Mucosa of stomach (tissue), 1 donor: ENCODE data around the gene COL27A1.

Experiments used
- H3K27me3 ChIP-seq: one replicate; pipeline ENCODE4 v1.7.0; 2013; ENCODE audit warnings: mild to moderate bottlenecking, low read length; ENCODE audit not compliant: control insufficient read depth, insufficient read depth
- H3K36me3 ChIP-seq: one replicate; pipeline ENCODE4 v1.7.0; 2013; ENCODE audit warnings: low read length; ENCODE audit not compliant: control insufficient read depth, insufficient read depth
- H3K4me1 ChIP-seq: one replicate; pipeline ENCODE4 v1.7.0; 2013; ENCODE audit warnings: mild to moderate bottlenecking, low read length; ENCODE audit not compliant: control insufficient read depth, insufficient read depth
- H3K4me3 ChIP-seq: one replicate; pipeline ENCODE4 v1.7.0; 2013; ENCODE audit warnings: low read length
- H3K9ac ChIP-seq: one replicate; pipeline ENCODE4 v1.7.0; 2013; ENCODE audit warnings: mild to moderate bottlenecking, low read length, moderate library complexity
- H3K9me3 ChIP-seq: one replicate; pipeline ENCODE4 v1.7.0; 2013; ENCODE audit warnings: mild to moderate bottlenecking, low read length, moderate library complexity; ENCODE audit not compliant: control insufficient read depth
- donor health status: Pancreatic carcinoma.

The COL27A1 gene

DNA sequence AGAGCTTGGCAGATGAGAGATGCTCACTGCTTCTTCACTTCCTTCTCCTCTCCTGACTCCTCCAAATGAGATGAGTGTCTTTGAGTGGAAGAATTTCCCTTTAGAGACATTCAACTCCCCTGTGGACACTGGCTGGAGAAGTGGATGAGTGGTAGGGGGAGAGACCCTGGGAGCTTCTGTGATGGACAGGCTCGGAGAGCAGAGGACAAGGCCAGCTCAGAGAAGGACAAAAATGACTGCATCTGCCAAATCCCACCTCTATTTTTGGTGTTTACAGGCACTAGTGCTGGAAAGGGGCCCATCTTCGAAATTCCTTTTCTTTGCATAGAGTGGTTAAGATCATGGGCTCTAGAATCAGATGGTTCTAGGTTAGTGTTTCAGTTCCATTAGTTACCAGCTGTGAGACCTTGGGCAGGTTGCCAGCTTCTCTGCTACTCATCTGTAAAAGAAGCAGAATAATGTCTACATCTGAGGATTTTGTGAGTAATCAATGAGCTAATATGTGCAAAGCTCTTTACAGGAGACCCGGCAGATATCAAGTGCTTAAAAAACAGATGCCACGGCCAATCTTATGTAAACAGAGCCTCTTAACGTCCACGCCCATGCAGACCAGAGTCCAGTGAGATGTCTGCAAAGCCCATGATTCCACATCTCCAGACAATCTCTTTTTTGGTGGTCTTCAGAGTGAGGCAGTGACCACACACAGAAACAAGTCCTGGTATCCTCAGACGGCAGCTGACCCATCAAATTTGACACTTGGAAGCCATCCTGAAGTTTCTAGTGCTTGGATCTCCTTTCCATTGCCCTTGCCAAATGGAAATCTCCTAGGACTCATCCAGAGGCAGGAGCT is 13.6 kb upstream of the COL27A1 start:
- H3K9ac ChIP-seq, result no peak overlapping the region
- no peaks in the 10 kb centered on the region for H3K36me3 ChIP-seq
- H3K27me3 ChIP-seq, result no peaks in the 10 kb centered on the region
- H3K4me3 ChIP-seq, result no peak overlapping the region
- H3K9me3 ChIP-seq, result no peaks in the 10 kb centered on the region
- peaks cover 23% of the 10 kb centered on the region for H3K4me1 ChIP-seq

DNA sequence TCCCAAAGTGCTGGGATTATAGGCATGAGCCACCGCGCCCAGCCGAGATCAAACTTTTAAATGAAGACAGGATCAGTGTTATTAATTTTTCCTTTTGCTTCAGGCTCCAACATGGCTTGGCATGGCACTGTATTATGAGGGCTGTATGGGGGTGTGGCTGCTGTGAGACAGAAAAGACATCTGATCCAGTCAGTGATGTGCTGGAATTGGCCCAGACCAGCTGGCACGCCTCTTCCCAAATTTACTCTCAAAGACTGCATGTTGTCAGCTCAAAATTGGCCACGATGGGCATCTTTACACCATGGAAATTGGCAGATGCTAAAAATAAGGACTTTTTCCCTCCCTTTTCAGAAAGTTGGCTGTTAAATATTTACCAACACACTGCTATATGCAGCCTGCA is 12.1 kb upstream of the COL27A1 start:
- Histone ChIP-seq H3K9me3 (no peaks in the 10 kb centered on the region), H3K36me3 (no peaks in the 10 kb centered on the region), H3K27me3 (no peaks in the 10 kb centered on the region), H3K4me3 (no peak overlapping the region), H3K9ac (no peak overlapping the region), H3K4me1 (peaks cover 23% of the 10 kb centered on the region)

DNA sequence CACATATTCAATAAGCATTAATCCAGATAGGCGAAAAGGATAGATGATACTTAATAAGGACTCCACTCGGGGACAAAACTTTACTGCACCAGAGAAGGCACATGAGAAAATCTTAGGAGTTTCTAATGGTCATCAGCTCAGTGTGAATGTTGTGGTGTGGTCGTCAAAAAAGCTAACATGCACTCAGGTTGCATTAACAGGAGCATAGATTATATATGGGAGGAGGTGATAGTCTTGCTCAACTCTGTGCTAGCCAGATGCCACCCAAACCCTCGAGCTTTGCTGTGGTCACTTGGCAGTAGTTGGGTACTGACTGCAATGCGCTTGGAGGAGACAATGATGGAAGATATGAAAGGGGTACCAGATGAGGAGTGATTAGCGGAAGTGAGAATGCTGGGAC is 8.6 kb upstream of the COL27A1 start:
- Histone ChIP-seq H3K27me3 (no peaks in the 10 kb centered on the region), H3K9ac (no peak overlapping the region), H3K36me3 (no peaks in the 10 kb centered on the region), H3K9me3 (no peaks in the 10 kb centered on the region), H3K4me1 (peaks cover 7% of the 10 kb centered on the region), H3K4me3 (no peak overlapping the region)

DNA sequence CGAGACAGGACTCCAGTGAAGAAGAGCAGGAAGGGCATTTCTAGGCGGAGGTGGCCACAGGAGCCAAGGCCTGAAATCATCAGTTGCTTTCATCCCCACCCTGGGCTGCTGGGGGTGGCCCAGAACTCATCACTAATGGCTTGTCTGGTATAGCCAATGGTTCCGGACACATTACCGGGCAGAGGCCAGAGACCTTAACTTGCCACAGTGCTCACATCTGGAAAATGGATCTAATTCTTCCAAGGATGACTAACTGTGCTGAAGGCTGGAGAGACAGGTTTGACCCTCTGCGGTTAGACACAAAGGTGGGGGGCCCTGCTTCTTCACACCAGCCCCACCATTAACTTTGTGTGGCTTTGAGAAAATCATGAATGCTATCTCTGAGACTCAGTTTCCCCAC is 6.2 kb upstream of the COL27A1 start:
- H3K27me3 ChIP-seq, result peaks cover 11% of the 10 kb centered on the region
- no peaks in the 10 kb centered on the region for H3K4me1 ChIP-seq
- no peaks in the 10 kb centered on the region for H3K9me3 ChIP-seq
- H3K9ac ChIP-seq, result no peak overlapping the region
- H3K36me3 ChIP-seq, result no peaks in the 10 kb centered on the region
- H3K4me3 ChIP-seq, result no peak overlapping the region

DNA sequence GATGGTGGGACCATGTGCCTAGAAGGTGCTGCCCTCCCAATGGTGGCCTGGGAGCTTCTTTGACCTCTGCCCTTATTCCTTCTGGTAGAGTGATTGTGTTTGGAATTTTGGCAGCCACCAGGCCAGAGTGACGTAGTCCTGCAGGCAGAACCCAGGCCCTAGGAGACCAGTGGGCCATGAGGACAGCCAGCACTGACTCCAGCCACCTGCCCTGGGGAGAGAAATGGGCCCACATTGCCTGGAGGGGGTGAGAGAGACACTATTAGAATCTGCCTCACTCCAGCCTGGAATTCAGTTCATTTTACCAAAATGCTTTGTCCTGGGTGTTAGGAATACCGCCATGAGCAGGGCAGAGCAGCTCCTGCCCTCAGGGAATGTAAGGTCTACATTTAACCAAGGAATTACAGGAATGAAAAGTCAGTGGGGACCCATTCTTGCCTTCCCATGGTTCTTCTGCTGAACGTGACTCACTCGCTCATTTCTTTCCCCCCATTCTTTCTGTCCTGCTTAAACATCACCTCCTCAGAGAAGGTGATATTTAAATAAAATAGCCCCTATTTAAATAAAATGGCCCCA is 5.5 kb upstream of the COL27A1 start:
- Histone ChIP-seq H3K27me3 (peaks cover 18% of the 10 kb centered on the region), H3K36me3 (no peaks in the 10 kb centered on the region), H3K9me3 (no peaks in the 10 kb centered on the region), H3K4me3 (no peak overlapping the region), H3K4me1 (peaks cover 6% of the 10 kb centered on the region), H3K9ac (no peak overlapping the region)

DNA sequence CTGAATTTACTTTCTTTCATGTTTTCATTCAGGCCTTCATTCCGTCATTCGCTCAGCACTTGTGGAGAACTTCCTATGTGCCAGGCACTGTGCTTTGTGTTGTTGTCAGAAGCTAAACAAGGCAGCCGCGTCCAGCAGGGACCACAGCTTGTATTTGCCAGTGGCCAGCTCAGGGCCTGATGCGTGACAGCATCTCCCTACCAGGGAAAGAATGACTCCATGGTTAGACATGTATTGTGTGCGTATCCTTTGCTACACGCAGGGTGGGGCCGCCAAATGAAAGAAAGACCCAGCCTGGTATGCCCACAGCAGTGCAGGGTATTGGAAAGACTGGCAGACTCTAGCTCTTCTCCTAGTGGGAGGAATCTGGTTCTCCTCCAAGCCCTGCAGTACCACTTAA is 4.7 kb upstream of the COL27A1 start:
- H3K27me3 ChIP-seq, result peaks cover 20% of the 10 kb centered on the region
- H3K9ac ChIP-seq, result no peak overlapping the region
- no peaks in the 10 kb centered on the region for H3K36me3 ChIP-seq
- no peaks in the 10 kb centered on the region for H3K9me3 ChIP-seq
- no peak overlapping the region for H3K4me3 ChIP-seq
- peaks cover 10% of the 10 kb centered on the region for H3K4me1 ChIP-seq

DNA sequence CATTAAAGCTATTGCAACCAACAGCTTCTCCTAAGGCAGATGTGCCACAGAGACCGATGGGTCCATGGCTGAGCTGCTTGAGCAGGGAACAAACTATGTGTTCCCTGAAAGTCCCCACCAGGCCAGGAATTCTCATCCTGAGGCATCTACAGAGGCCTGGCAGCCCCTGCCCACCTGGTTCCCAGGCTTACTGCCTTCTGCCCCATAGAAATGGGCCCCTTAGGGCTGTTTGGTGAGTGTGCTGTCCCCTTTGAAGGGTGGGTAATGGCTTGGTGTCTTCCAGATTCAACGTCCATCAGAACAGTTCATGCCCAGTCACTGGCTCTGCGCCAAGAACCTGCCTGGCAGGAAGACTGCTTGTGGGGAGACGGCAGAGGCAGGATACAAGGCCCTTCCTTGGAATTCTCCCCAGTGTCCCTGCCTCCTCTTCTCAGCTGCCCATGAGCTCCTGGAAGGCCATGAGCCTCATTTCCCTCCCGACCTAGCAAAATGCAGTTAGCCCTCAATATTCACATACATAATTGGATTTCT is 3.8 kb upstream of the COL27A1 start:
- no peaks in the 10 kb centered on the region for H3K9me3 ChIP-seq
- H3K36me3 ChIP-seq, result no peaks in the 10 kb centered on the region
- H3K27me3 ChIP-seq, result peaks cover 20% of the 10 kb centered on the region
- H3K4me1 ChIP-seq, result peaks cover 10% of the 10 kb centered on the region
- no peak overlapping the region for H3K9ac ChIP-seq
- no peak overlapping the region for H3K4me3 ChIP-seq

DNA sequence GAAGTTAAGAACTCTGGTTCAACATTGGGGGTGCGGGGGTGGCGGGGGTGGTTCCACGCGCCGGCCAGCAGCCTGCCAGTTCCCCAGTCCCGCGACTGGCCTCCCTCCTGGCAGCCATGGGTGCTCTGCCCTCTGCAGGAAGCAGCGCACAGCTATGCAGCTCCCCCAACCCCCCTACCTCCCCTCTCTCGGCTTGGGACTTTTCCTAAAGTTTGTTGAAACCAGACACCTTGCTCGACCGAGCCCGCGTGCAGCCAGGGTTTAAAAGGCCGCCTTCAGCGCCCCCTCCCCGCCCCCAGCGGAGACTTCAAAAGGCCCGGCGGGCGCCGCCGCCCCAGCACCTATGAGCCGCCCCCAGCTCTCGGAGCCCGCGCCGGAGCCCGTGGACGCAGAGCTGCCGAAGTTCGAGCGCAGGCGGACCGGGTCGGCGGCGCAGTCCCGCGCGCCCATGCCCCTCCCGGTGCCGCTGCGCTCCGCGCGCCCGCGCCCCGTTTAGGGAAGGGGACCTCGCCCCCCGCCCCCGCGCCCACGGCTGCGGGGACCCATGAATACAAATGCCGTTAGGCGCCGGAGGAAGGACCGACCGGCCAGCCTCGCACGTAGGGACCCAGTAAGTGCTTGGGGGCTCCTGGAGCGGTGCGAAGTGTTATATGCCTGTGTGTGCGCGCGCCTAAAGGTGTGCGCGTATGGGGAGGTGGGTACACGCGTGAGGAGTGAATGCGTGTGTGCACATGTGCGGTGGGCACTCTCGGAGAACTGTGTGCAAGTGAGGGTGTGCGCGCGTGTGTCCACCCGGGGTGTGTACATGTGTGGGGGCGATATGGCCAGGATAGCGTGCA is 1.4 kb upstream of the COL27A1 start:
- peak overlapping the region; percentile 43 for H3K9ac ChIP-seq
- peaks cover 20% of the 10 kb centered on the region for H3K27me3 ChIP-seq
- H3K4me3 ChIP-seq, result peak overlapping the region; percentile 33
- peaks cover 35% of the 10 kb centered on the region for H3K4me1 ChIP-seq
- no peaks in the 10 kb centered on the region for H3K9me3 ChIP-seq
- no peaks in the 10 kb centered on the region for H3K36me3 ChIP-seq

DNA sequence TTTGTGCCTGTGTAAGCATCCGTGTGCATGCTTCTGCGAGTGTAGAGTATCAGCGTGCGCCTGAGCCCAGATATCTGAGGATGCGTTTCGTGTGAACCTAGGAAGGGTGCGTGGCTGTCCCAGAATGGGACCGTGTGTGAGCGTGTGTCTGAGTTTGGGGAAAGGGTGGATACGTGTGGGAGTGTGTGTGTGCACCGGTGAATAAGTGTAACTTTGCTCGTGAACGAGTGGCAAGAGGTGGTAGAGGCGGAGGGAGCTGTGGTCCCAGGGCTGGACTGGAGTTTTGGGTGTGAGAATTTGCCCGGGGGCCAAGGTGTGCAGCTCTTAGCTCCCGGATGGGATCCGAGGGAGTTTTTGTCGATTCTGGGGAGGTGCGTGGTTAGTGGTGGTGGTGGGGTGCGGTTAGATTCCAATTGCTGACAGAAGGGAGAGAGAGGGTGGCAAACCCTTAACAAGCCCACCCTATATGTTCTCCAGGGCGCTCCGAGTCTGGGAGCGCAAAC is 686 bp upstream of the COL27A1 start:
- peaks cover 20% of the 10 kb centered on the region for H3K27me3 ChIP-seq
- H3K9me3 ChIP-seq, result no peaks in the 10 kb centered on the region
- H3K9ac ChIP-seq, result peak overlapping the region; percentile 43
- H3K4me1 ChIP-seq, result peaks cover 41% of the 10 kb centered on the region
- no peaks in the 10 kb centered on the region for H3K36me3 ChIP-seq
- H3K4me3 ChIP-seq, result peak overlapping the region; percentile 33

DNA sequence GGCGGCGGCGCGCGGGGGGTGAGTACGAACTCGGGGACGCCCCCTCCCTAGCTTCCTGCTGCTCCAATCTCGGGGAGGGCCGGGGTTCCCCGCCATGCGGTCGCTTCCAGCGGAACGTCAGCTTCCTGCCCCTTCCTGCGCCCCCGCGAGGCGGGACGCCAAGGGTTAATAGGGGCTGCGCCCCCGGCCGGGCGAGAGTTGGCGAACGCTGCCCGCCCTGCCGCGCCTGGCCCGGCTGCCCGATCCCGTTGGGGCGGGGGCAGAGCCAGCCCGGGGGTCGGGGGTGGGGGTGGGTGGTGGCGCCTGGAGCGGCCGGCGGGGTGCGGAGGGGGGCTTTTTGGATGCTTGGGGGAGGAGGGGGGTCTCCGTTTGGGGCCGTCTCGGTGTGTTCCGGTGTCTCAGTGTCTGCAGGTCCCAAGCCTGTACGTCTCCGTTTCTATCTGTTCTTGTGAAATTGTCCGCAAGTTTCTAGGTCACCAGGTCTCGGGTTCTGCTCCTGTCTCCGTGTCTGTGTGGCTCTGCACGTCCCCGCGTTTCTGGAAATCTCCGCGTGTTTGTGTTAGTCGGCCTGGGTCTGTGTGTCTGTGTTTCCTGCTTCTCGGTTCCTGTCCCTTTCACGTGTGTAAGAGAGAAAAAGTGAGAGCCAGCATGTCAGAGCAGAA is 789 bp downstream of the COL27A1 start:
- H3K9me3 ChIP-seq, result no peaks in the 10 kb centered on the region
- peak overlapping the region; percentile 68 for H3K9ac ChIP-seq
- no peaks in the 10 kb centered on the region for H3K36me3 ChIP-seq
- H3K27me3 ChIP-seq, result peaks cover 20% of the 10 kb centered on the region
- H3K4me3 ChIP-seq, result peak overlapping the region; percentile 71
- peaks cover 44% of the 10 kb centered on the region for H3K4me1 ChIP-seq

DNA sequence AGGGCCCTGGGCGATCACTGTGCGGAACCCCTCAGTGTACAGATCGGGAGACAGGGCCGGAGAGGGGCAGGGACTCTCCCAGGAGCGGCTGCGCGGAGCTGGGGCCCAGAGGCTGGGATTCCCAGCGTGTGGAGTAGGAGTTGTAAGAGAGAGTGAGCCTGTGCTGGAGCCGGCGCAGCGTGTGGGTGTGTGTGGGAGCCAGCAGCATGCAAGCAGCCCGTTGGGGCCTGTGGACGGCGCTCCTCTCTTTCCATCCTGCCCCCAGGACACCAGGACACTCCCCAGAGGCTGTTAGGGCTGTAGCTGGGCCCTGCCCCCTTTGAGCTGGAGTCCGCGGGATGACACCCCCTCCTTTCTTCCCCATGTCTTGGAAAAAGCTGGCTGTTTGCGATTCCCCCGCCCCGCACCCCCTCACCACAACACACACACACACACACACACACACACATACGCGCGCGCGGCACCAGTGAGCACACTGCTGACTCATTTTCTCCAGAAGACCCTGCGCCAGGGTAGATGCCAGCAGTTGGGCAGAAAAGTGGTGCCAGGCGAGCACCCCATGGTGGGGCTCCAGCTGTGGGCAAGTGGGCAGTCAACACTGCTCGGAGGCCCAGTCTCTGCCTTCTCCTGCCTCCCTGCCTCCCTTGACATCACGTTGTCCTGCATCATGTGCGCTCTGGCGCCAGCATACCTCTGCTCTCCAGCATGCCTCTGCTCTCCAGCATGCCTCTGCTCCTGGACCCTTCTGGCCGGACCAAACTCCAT is 1.5 kb downstream of the COL27A1 start:
- Histone ChIP-seq H3K36me3 (no peaks in the 10 kb centered on the region), H3K9ac (peak overlapping the region; percentile 68), H3K4me3 (peak overlapping the region; percentile 71), H3K4me1 (peaks cover 49% of the 10 kb centered on the region), H3K9me3 (no peaks in the 10 kb centered on the region), H3K27me3 (peaks cover 20% of the 10 kb centered on the region)
